HEK293 (cell line): ENCODE measurements around the gene MLLT3.

ENCODE experiments used
- EGR2 ChIP-seq: fragments of 450-650 bp; formaldehyde crosslinking; IDR thresholded peaks from 2 replicates; pipeline ENCODE4 v1.5.1; 2016; ENCODE audit warnings: low read depth, missing biosample characterization, missing genetic modification characterization
- KLF7 ChIP-seq: fragments of 450-650 bp; formaldehyde crosslinking; IDR thresholded peaks from 2 replicates; pipeline ENCODE4 v1.5.1; 2016; ENCODE audit warnings: missing biosample characterization, missing genetic modification characterization, borderline replicate concordance
- ZBTB1 ChIP-seq: fragments of 450-650 bp; formaldehyde crosslinking; IDR thresholded peaks from 2 replicates; pipeline ENCODE4 v1.5.1; 2016; ENCODE audit warnings: missing biosample characterization, missing genetic modification characterization
- ZEB2 ChIP-seq: fragments of 450-650 bp; formaldehyde crosslinking; IDR thresholded peaks from 2 replicates; pipeline ENCODE4 v1.5.1; 2016; ENCODE audit warnings: missing biosample characterization, missing genetic modification characterization
- ZFP37 ChIP-seq: fragments of 450-650 bp; formaldehyde crosslinking; IDR thresholded peaks from 2 replicates; pipeline ENCODE4 v1.5.1; 2016; ENCODE audit warnings: missing biosample characterization, missing genetic modification characterization
- ZFP41 ChIP-seq: fragments of 450-650 bp; formaldehyde crosslinking; IDR thresholded peaks from 2 replicates; pipeline ENCODE4 v1.5.1; 2016; ENCODE audit warnings: missing biosample characterization, missing genetic modification characterization, borderline replicate concordance
- ZIC2 ChIP-seq: fragments of 450-650 bp; formaldehyde crosslinking; IDR thresholded peaks from 2 replicates; pipeline ENCODE4 v1.5.1; 2016; ENCODE audit warnings: missing biosample characterization, missing genetic modification characterization
- ZNF132 ChIP-seq: fragments of 450-650 bp; formaldehyde crosslinking; IDR thresholded peaks from 2 replicates; pipeline ENCODE4 v1.5.1; 2017; ENCODE audit warnings: missing biosample characterization, missing genetic modification characterization, borderline replicate concordance
- ZNF16 ChIP-seq: fragments of 450-650 bp; formaldehyde crosslinking; IDR thresholded peaks from 2 replicates; pipeline ENCODE4 v1.5.1; 2016; ENCODE audit warnings: low read depth, missing biosample characterization, missing genetic modification characterization
- ZNF175 ChIP-seq: fragments of 450-650 bp; formaldehyde crosslinking; IDR thresholded peaks from 2 replicates; pipeline ENCODE4 v1.5.1; 2016; ENCODE audit warnings: missing biosample characterization, missing genetic modification characterization
- ZNF366 ChIP-seq: fragments of 450-650 bp; formaldehyde crosslinking; conservative IDR thresholded peaks from 2 replicates; pipeline ENCODE4 v1.5.1; 2016; ENCODE audit warnings: missing biosample characterization, missing genetic modification characterization
- ZNF433 ChIP-seq: fragments of 450-650 bp; formaldehyde crosslinking; IDR thresholded peaks from 2 replicates; pipeline ENCODE4 v1.5.1; 2016; ENCODE audit warnings: missing biosample characterization, missing genetic modification characterization, low read depth
- ZNF610 ChIP-seq: fragments of 450-650 bp; formaldehyde crosslinking; IDR thresholded peaks from 2 replicates; pipeline ENCODE4 v1.5.1; 2016; ENCODE audit warnings: missing biosample characterization, missing genetic modification characterization, borderline replicate concordance
- ZNF670 ChIP-seq: fragments of 450-650 bp; formaldehyde crosslinking; IDR thresholded peaks from 2 replicates; pipeline ENCODE4 v1.5.1; 2016; ENCODE audit warnings: missing biosample characterization, missing genetic modification characterization, low read depth
- ZNF776 ChIP-seq: fragments of 450-650 bp; formaldehyde crosslinking; IDR thresholded peaks from 2 replicates; pipeline ENCODE4 v1.5.0; 2017; ENCODE audit warnings: missing biosample characterization, missing genetic modification characterization, borderline replicate concordance
- ZSCAN16 ChIP-seq: fragments of 450-650 bp; formaldehyde crosslinking; IDR thresholded peaks from 2 replicates; pipeline ENCODE4 v1.5.1; 2016; ENCODE audit warnings: missing biosample characterization, missing genetic modification characterization
- TF ChIP-seq, protein P1 (sequence below): fragments of 450-650 bp; formaldehyde crosslinking; IDR thresholded peaks from 2 replicates; pipeline ENCODE4; 2016; ENCODE audit warnings: missing biosample characterization, missing genetic modification characterization
- TF ChIP-seq, protein P2 (sequence below): fragments of 450-650 bp; formaldehyde crosslinking; IDR thresholded peaks from 2 replicates; pipeline ENCODE4 v1.5.1; 2017; ENCODE audit warnings: missing biosample characterization, missing genetic modification characterization
- TF ChIP-seq, protein P3 (sequence below): fragments of 450-650 bp; IDR thresholded peaks from 2 replicates; pipeline ENCODE4 v1.5.1; 2018; ENCODE audit warnings: missing biosample characterization, mild to moderate bottlenecking, missing genetic modification characterization
- TF ChIP-seq, protein P4 (sequence below): fragments of 450-650 bp; formaldehyde crosslinking; IDR thresholded peaks from 2 replicates; pipeline ENCODE4 v1.5.1; 2016; ENCODE audit warnings: missing biosample characterization, missing genetic modification characterization
- TF ChIP-seq, protein P5 (sequence below): fragments of 450-650 bp; formaldehyde crosslinking; IDR thresholded peaks from 2 replicates; pipeline ENCODE4 v1.5.1; 2016; ENCODE audit warnings: missing biosample characterization, missing genetic modification characterization
- TF ChIP-seq, protein P6 (sequence below): IDR thresholded peaks from 2 replicates; pipeline ENCODE4 v1.6.1; 2011; ENCODE audit warnings: mild to moderate bottlenecking, low read depth, low read length, borderline replicate concordance
- TF ChIP-seq, protein P7 (sequence below): fragments of 450-650 bp; formaldehyde crosslinking; IDR thresholded peaks from 2 replicates; pipeline ENCODE4 v1.5.1; 2016; ENCODE audit warnings: missing biosample characterization, missing genetic modification characterization
- TF ChIP-seq, protein P8 (sequence below): fragments of 450-650 bp; formaldehyde crosslinking; IDR thresholded peaks from 2 replicates; pipeline ENCODE4 v1.5.1; 2016; ENCODE audit warnings: missing biosample characterization, missing genetic modification characterization, borderline replicate concordance

MLLT3 gene

DNA sequence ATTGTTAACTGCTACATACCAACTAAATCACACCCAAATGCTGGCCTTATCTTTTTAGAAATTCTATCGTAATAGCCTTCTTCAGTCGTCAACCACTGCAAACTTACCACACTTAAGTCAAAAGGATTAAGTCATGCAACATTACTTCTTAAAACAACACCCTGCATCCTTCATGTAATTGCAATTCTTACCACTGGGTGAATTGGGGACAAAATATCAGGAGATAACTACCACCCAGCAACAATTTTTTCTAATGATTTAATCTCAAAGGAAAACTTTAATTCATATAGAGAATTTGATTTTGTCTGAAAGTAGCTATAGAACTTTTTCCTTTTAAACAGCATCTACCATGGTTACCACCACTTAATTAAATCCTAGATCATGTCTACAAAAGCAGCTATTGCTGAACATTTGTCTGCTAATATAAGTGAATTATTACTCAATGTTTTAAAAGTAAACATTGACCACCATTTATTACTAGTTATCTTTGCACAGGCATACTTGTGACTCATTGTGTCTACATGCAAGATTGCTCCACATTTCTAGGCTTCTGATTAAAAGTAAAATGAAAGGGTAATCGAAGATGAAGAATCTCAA lies 10.5 kb downstream of the MLLT3 start (continued):
- TF ChIP-seq ZNF16 = no peak
- TF ChIP-seq, protein P1, sequence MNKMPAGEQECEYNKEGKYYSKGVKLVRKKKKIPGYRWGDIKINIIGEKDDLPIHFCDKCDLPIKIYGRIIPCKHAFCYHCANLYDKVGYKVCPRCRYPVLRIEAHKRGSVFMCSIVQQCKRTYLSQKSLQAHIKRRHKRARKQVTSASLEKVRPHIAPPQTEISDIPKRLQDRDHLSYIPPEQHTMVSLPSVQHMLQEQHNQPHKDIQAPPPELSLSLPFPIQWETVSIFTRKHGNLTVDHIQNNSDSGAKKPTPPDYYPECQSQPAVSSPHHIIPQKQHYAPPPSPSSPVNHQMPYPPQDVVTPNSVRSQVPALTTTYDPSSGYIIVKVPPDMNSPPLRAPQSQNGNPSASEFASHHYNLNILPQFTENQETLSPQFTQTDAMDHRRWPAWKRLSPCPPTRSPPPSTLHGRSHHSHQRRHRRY = no peak
- TF ChIP-seq ZNF366 = peak; percentile 58; the same call in 1 of the 2 replicates
- TF ChIP-seq ZNF776 (tag by site-specific recombination) = no peak
- TF ChIP-seq ZSCAN16 (tag by site-specific recombination) = no peak
- no peak for TF ChIP-seq EGR2 (tag by site-specific recombination)
- TF ChIP-seq ZNF175 = no peak
- TF ChIP-seq ZNF433 = no peak
- peak; percentile 78 for TF ChIP-seq ZEB2
- TF ChIP-seq, protein P2, sequence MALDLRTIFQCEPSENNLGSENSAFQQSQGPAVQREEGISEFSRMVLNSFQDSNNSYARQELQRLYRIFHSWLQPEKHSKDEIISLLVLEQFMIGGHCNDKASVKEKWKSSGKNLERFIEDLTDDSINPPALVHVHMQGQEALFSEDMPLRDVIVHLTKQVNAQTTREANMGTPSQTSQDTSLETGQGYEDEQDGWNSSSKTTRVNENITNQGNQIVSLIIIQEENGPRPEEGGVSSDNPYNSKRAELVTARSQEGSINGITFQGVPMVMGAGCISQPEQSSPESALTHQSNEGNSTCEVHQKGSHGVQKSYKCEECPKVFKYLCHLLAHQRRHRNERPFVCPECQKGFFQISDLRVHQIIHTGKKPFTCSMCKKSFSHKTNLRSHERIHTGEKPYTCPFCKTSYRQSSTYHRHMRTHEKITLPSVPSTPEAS (tag by site-specific recombination) = no peak; the same call in 1 of the 2 replicates
- TF ChIP-seq ZNF670 (tag by site-specific recombination) = no peak
- TF ChIP-seq, protein P3, sequence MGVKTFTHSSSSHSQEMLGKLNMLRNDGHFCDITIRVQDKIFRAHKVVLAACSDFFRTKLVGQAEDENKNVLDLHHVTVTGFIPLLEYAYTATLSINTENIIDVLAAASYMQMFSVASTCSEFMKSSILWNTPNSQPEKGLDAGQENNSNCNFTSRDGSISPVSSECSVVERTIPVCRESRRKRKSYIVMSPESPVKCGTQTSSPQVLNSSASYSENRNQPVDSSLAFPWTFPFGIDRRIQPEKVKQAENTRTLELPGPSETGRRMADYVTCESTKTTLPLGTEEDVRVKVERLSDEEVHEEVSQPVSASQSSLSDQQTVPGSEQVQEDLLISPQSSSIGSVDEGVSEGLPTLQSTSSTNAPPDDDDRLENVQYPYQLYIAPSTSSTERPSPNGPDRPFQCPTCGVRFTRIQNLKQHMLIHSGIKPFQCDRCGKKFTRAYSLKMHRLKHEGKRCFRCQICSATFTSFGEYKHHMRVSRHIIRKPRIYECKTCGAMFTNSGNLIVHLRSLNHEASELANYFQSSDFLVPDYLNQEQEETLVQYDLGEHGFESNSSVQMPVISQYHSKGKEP (tag by site-specific recombination) = peak; percentile 75
- TF ChIP-seq, protein P4, sequence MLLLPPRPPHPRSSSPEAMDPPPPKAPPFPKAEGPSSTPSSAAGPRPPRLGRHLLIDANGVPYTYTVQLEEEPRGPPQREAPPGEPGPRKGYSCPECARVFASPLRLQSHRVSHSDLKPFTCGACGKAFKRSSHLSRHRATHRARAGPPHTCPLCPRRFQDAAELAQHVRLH = no peak
- TF ChIP-seq ZFP41 (tag by site-specific recombination) = no peak
- TF ChIP-seq ZIC2 (tag by site-specific recombination) = no peak
- TF ChIP-seq, protein P5, sequence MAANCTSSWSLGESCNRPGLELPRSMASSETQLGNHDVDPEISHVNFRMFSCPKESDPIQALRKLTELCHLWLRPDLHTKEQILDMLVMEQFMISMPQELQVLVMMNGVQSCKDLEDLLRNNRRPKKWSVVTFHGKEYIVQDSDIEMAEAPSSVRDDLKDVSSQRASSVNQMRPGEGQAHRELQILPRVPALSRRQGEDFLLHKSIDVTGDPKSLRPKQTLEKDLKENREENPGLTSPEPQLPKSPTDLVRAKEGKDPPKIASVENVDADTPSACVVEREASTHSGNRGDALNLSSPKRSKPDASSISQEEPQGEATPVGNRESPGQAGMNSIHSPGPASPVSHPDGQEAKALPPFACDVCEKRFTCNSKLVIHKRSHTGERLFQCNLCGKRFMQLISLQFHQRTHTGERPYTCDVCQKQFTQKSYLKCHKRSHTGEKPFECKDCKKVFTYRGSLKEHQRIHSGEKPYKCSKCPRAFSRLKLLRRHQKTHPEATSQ = no peak
- TF ChIP-seq, protein P6, sequence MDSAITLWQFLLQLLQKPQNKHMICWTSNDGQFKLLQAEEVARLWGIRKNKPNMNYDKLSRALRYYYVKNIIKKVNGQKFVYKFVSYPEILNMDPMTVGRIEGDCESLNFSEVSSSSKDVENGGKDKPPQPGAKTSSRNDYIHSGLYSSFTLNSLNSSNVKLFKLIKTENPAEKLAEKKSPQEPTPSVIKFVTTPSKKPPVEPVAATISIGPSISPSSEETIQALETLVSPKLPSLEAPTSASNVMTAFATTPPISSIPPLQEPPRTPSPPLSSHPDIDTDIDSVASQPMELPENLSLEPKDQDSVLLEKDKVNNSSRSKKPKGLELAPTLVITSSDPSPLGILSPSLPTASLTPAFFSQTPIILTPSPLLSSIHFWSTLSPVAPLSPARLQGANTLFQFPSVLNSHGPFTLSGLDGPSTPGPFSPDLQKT = no peak
- no peak for TF ChIP-seq ZNF610 (tag by site-specific recombination)
- no peak for TF ChIP-seq KLF7 (tag by site-specific recombination)
- TF ChIP-seq, protein P7, sequence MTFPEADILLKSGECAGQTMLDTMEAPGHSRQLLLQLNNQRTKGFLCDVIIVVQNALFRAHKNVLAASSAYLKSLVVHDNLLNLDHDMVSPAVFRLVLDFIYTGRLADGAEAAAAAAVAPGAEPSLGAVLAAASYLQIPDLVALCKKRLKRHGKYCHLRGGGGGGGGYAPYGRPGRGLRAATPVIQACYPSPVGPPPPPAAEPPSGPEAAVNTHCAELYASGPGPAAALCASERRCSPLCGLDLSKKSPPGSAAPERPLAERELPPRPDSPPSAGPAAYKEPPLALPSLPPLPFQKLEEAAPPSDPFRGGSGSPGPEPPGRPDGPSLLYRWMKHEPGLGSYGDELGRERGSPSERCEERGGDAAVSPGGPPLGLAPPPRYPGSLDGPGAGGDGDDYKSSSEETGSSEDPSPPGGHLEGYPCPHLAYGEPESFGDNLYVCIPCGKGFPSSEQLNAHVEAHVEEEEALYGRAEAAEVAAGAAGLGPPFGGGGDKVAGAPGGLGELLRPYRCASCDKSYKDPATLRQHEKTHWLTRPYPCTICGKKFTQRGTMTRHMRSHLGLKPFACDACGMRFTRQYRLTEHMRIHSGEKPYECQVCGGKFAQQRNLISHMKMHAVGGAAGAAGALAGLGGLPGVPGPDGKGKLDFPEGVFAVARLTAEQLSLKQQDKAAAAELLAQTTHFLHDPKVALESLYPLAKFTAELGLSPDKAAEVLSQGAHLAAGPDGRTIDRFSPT (tag by site-specific recombination) = no peak
- TF ChIP-seq ZFP37 (tag by site-specific recombination) = no peak
- TF ChIP-seq, protein P8, sequence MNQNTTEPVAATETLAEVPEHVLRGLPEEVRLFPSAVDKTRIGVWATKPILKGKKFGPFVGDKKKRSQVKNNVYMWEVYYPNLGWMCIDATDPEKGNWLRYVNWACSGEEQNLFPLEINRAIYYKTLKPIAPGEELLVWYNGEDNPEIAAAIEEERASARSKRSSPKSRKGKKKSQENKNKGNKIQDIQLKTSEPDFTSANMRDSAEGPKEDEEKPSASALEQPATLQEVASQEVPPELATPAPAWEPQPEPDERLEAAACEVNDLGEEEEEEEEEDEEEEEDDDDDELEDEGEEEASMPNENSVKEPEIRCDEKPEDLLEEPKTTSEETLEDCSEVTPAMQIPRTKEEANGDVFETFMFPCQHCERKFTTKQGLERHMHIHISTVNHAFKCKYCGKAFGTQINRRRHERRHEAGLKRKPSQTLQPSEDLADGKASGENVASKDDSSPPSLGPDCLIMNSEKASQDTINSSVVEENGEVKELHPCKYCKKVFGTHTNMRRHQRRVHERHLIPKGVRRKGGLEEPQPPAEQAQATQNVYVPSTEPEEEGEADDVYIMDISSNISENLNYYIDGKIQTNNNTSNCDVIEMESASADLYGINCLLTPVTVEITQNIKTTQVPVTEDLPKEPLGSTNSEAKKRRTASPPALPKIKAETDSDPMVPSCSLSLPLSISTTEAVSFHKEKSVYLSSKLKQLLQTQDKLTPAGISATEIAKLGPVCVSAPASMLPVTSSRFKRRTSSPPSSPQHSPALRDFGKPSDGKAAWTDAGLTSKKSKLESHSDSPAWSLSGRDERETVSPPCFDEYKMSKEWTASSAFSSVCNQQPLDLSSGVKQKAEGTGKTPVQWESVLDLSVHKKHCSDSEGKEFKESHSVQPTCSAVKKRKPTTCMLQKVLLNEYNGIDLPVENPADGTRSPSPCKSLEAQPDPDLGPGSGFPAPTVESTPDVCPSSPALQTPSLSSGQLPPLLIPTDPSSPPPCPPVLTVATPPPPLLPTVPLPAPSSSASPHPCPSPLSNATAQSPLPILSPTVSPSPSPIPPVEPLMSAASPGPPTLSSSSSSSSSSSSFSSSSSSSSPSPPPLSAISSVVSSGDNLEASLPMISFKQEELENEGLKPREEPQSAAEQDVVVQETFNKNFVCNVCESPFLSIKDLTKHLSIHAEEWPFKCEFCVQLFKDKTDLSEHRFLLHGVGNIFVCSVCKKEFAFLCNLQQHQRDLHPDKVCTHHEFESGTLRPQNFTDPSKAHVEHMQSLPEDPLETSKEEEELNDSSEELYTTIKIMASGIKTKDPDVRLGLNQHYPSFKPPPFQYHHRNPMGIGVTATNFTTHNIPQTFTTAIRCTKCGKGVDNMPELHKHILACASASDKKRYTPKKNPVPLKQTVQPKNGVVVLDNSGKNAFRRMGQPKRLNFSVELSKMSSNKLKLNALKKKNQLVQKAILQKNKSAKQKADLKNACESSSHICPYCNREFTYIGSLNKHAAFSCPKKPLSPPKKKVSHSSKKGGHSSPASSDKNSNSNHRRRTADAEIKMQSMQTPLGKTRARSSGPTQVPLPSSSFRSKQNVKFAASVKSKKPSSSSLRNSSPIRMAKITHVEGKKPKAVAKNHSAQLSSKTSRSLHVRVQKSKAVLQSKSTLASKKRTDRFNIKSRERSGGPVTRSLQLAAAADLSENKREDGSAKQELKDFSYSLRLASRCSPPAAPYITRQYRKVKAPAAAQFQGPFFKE (tag by site-specific recombination) = no peak
- TF ChIP-seq ZNF132 (tag by site-specific recombination) = no peak
- TF ChIP-seq ZBTB1 (tag by site-specific recombination) = no peak
